ENCODE data around the gene SLC19A2.

SLC19A2 gene

GRCh38 chr1:169468982-169469381, 16.8 kb downstream of the SLC19A2 start:
- H3K4me3 Mint-ChIP-seq: no peak overlapping the region
- ATAC-seq: no peak
- H3K27ac Mint-ChIP-seq: peak overlapping the region; percentile 9
- peaks cover 6% of the 10 kb centered on the region for H3K36me3 Mint-ChIP-seq
- H3K27me3 Mint-ChIP-seq: no peaks in the 10 kb centered on the region
- no peaks in the 10 kb centered on the region for H3K4me1 Mint-ChIP-seq
- H3K9me3 Mint-ChIP-seq: no peaks in the 10 kb centered on the region

DNA sequence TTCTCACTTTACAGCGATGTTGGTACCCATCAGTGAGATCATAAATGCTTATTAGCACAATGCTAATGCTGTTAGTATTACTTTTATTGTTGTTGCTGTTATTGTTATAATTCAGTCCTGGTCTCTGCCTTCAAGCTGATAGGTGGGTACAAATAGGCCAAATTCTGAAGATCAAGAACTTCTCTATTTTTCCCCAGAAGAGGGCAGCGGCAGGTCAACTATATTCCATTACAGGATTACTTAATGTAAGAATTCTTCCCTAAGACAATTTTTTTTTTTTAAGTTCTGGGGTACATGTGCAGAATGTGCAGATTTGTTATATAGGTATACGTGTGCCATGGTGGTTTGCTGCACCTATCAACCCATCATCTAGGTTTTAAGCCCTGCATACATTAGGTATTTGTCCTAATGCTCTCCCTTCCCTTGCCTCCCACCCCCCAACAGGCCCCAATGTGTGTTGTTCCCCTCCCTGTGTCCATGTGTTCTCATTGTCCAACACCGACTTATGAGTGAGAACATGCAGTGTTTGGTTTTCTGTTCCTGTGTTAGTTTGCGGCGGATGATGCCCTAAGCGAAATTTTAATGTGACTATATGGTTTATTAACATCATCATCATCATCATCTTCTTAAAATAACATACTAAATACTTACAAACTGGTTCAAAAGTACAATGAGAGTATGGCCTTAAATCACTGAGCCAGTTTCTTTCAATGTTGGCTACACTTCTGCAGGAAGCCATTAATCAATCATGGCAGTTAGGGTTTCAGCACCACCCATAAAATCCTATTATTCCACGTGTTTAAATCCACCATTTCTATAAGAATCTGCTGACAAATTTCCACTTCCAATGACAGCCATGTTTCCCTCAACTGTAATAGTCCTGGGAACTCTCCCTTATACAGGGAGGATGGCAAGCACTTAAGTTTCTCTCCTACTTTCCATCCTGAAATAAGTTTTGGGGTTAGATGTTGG, 19.2 kb downstream of the SLC19A2 start:
- no peak for ATAC-seq
- Mint-ChIP-seq H3K9me3 (no peaks in the 10 kb centered on the region), H3K36me3 (peaks cover 6% of the 10 kb centered on the region)

DNA sequence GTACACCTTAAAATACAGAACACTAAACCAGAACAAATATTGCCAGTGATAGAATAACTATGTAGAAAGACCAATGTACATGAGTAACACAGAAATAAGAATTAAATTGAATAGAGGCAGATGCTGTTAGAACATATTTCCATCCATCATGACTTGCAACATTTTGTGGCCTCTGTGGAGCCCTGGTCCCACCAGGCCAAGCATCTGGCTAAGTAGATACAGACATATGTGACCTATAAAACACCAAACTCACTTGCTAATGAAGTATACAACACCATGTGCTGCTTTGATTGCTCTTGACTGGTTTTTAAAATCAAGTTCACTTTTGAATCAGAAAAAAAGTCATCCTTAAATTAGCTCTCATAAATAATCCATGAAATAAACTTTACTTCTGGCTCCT, 20.5 kb downstream of the SLC19A2 start:
- Mint-ChIP-seq H3K9me3 (peaks cover 3% of the 10 kb centered on the region), H3K4me3 (no peak overlapping the region), H3K27me3 (peaks cover 15% of the 10 kb centered on the region), H3K36me3 (peaks cover 6% of the 10 kb centered on the region), H3K4me1 (peaks cover 2% of the 10 kb centered on the region), H3K27ac (no peak overlapping the region)
- ATAC-seq: no peak

More for the DNA sequence above, 19.2 kb downstream of the SLC19A2 start:
- no peaks in the 10 kb centered on the region for H3K4me1 Mint-ChIP-seq
- H3K27me3 Mint-ChIP-seq: peaks cover 3% of the 10 kb centered on the region
- H3K27ac Mint-ChIP-seq: no peak overlapping the region
- no peak overlapping the region for H3K4me3 Mint-ChIP-seq

DNA sequence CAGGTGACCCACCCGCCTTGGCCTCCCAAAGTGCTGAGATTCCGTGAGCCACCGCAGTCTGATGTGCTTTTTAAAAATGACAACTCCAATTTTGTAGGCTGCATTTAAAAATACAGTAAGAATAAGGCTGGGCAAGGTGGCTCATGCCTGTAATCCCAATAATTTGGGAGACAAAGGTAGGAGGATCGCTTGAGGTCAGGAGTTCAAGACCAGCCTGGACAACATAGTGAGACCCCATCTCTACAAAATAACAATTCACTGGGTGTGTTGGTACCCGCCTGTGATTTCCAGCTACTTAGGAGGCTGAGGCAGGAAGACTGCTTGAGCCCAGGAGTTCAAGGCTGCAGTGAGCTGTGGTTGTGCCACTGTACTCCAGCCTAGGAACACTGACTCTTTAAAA, 23.4 kb downstream of the SLC19A2 start:
- peaks cover 6% of the 10 kb centered on the region for H3K4me1 Mint-ChIP-seq
- no peak for ATAC-seq

DNA sequence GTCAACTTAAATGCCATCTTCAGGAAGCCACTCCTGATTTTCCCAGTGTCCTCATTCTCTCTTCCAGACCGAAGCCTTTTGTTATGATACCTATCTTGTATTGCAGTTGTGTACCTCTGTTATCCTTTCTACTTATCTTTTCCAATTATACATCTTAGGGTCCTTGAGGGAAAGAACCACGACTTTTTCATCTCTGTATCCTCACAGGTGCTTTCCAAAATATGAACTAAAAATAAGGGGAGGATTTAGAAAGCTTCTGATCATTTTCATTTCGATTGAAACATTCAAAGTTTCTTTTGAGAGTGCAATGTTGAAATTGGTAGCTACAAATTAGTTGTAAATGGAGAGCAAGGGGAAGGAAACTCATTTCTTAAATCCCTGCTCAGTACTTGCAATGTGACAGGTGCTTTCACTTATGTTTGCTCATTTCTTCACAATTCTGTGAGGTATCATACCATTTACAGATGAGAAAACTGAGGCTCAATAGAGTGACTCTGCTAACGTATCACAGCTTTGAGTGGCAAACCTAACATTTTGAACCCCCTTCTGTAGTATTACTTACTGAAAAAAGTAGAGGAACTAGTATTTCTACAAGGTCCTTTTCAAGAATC, 24.2 kb downstream of the SLC19A2 start:
- Mint-ChIP-seq H3K4me1 (peaks cover 6% of the 10 kb centered on the region), H3K27me3 (peaks cover 35% of the 10 kb centered on the region), H3K4me3 (no peak overlapping the region), H3K9me3 (peaks cover 10% of the 10 kb centered on the region), H3K36me3 (peaks cover 7% of the 10 kb centered on the region), H3K27ac (no peak overlapping the region)
- ATAC-seq: no peak

More for the DNA sequence above, 23.4 kb downstream of the SLC19A2 start:
- Mint-ChIP-seq H3K27me3 (peaks cover 27% of the 10 kb centered on the region), H3K27ac (no peak overlapping the region), H3K36me3 (peaks cover 3% of the 10 kb centered on the region), H3K9me3 (peaks cover 3% of the 10 kb centered on the region), H3K4me3 (no peak overlapping the region)

GRCh38 chr1:169460191-169460833, 25.4 kb downstream of the SLC19A2 start:
- ATAC-seq: no peak
- H3K27me3 Mint-ChIP-seq: peaks cover 35% of the 10 kb centered on the region
- H3K9me3 Mint-ChIP-seq: peaks cover 13% of the 10 kb centered on the region
- H3K4me1 Mint-ChIP-seq: peaks cover 6% of the 10 kb centered on the region
- peak overlapping the region; percentile 61 for H3K4me3 Mint-ChIP-seq
- no peak overlapping the region for H3K27ac Mint-ChIP-seq
- H3K36me3 Mint-ChIP-seq: peaks cover 7% of the 10 kb centered on the region

GRCh38 chr1:169457443-169457842, 28.3 kb downstream of the SLC19A2 start:
- H3K4me1 Mint-ChIP-seq: peaks cover 6% of the 10 kb centered on the region
- H3K27me3 Mint-ChIP-seq: peaks cover 35% of the 10 kb centered on the region

GRCh38 chr1:169456029-169456428, 29.7 kb downstream of the SLC19A2 start:
- H3K27ac Mint-ChIP-seq: no peak overlapping the region
- H3K4me3 Mint-ChIP-seq: no peak overlapping the region
- peaks cover 7% of the 10 kb centered on the region for H3K36me3 Mint-ChIP-seq
- H3K9me3 Mint-ChIP-seq: peaks cover 11% of the 10 kb centered on the region
- H3K4me1 Mint-ChIP-seq: peaks cover 6% of the 10 kb centered on the region
- ATAC-seq: no peak
- peaks cover 32% of the 10 kb centered on the region for H3K27me3 Mint-ChIP-seq

More at GRCh38 chr1:169457443-169457842, 28.3 kb downstream of the SLC19A2 start:
- ATAC-seq: no peak
- Mint-ChIP-seq H3K4me3 (no peak overlapping the region), H3K27ac (no peak overlapping the region), H3K36me3 (peaks cover 7% of the 10 kb centered on the region), H3K9me3 (peaks cover 13% of the 10 kb centered on the region)

- no peak for ATAC-seq
- Mint-ChIP-seq H3K27ac (no peak overlapping the region), H3K4me1 (no peaks in the 10 kb centered on the region), H3K27me3 (peaks cover 28% of the 10 kb centered on the region), H3K9me3 (peaks cover 15% of the 10 kb centered on the region), H3K4me3 (no peak overlapping the region), H3K36me3 (peaks cover 7% of the 10 kb centered on the region)
Observed at GRCh38 chr1:169452921-169453320, 32.8 kb downstream of the SLC19A2 start.

- no peaks in the 10 kb centered on the region for H3K4me1 Mint-ChIP-seq
- peaks cover 26% of the 10 kb centered on the region for H3K27me3 Mint-ChIP-seq
- H3K27ac Mint-ChIP-seq: no peak overlapping the region
- no peaks in the 10 kb centered on the region for H3K36me3 Mint-ChIP-seq
- H3K9me3 Mint-ChIP-seq: peaks cover 8% of the 10 kb centered on the region
- ATAC-seq: no peak
- no peak overlapping the region for H3K4me3 Mint-ChIP-seq
Observed at GRCh38 chr1:169451218-169451824, 34.4 kb downstream of the SLC19A2 start.

DNA sequence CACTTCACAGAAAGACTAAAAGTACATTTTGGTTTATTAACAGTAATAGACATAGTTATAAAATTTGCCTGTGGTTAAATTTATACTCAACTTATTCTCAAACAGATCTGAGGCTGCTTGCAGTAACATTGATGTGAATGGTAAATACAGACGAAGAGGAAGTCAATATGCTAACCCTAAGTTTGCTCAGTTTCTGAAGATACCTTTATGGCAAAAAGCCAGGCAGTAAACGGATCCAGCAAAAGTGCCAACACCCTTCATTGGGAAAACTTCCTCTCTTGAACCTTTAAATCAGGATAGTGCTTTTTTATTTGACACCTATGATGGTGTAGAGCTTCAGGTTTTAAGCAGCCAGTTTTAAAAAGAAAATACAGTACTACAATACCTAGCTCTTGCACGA, 41.8 kb downstream of the SLC19A2 start:
- no peak for ATAC-seq
- no peak overlapping the region for H3K27ac Mint-ChIP-seq
- peaks cover 5% of the 10 kb centered on the region for H3K9me3 Mint-ChIP-seq
- H3K27me3 Mint-ChIP-seq: peaks cover 30% of the 10 kb centered on the region
- H3K36me3 Mint-ChIP-seq: no peaks in the 10 kb centered on the region
- no peak overlapping the region for H3K4me3 Mint-ChIP-seq
- no peaks in the 10 kb centered on the region for H3K4me1 Mint-ChIP-seq

GRCh38 chr1:169427081-169427641, 58.6 kb downstream of the SLC19A2 start, which contains the start of gene CCDC181:
Gene CCDC181 (minus strand): TSS chr1:169427474. CDS start chr1:169424927, 2,547 bp downstream.
- H3K4me1 Mint-ChIP-seq: peaks cover 9% of the 10 kb centered on the region
- no peak within 1 kb of the TSS for H3K27ac Mint-ChIP-seq
- peak; percentile 93 for ATAC-seq

GRCh38 chr1:169426174-169426705, 59.5 kb downstream of the SLC19A2 start:
- Mint-ChIP-seq H3K4me1 (peaks cover 9% of the 10 kb centered on the region), H3K9me3 (no peaks in the 10 kb centered on the region), H3K27me3 (peaks cover 79% of the 10 kb centered on the region), H3K4me3 (no peak overlapping the region), H3K36me3 (no peaks in the 10 kb centered on the region), H3K27ac (no peak overlapping the region)
- ATAC-seq: no peak

More at GRCh38 chr1:169427081-169427641, 58.6 kb downstream of the SLC19A2 start, which contains the start of gene CCDC181:
- H3K36me3 Mint-ChIP-seq: no peaks in the 10 kb centered on the region
- H3K27me3 Mint-ChIP-seq: peaks cover 79% of the 10 kb centered on the region
- H3K4me3 Mint-ChIP-seq: peak within 1 kb of the TSS; percentile 87
- H3K9me3 Mint-ChIP-seq: no peaks in the 10 kb centered on the region

GRCh38 chr1:169421309-169421708, 64.4 kb downstream of the SLC19A2 start:
- H3K27me3 Mint-ChIP-seq: peaks cover 42% of the 10 kb centered on the region
- no peaks in the 10 kb centered on the region for H3K9me3 Mint-ChIP-seq
- no peaks in the 10 kb centered on the region for H3K36me3 Mint-ChIP-seq
- no peak for ATAC-seq
- H3K4me3 Mint-ChIP-seq: no peak overlapping the region
- H3K27ac Mint-ChIP-seq: no peak overlapping the region
- H3K4me1 Mint-ChIP-seq: no peaks in the 10 kb centered on the region
